Cardiac muscle cell (in vitro differentiated cells and primary cell): Measurements from ENCODE around the gene GRK1. TPM values are rescaled to one million over a fixed set of nuclear protein-coding genes. Genes with fewer than 3 reads are reported as not detected.

Experiments
- DNase-seq, 2 donors: peaks; one replicate each; pipeline versions ENCODE4 v3.0.0 to v3.0.0-alpha.2; 2010 to 2017; ENCODE audit warnings: low read depth in 1 of 2, low spot score in 1 of 2
- H3K27ac ChIP-seq: fragments of 200-600 bp; sonication (generic); 2 replicates; pipeline ENCODE4 v1.5.1; 2016
- H3K27me3 ChIP-seq: fragments of 200-600 bp; sonication (generic); 2 replicates; pipeline ENCODE4 v1.6.0; 2016; ENCODE audit warnings: control low read depth
- H3K36me3 ChIP-seq: fragments of 200-600 bp; sonication (generic); 2 replicates; pipeline ENCODE4 v1.5.1; 2016; ENCODE audit warnings: control low read depth
- H3K4me1 ChIP-seq: fragments of 200-600 bp; sonication (generic); 2 replicates; pipeline ENCODE4 v1.8.1; 2017; ENCODE audit warnings: low read depth, mild to moderate bottlenecking, mixed run types
- H3K4me3 ChIP-seq: fragments of 200-600 bp; sonication (generic); 2 replicates; pipeline ENCODE4 v1.5.1; 2016; ENCODE audit warnings: mild to moderate bottlenecking
- H3K9me3 ChIP-seq: fragments of 200-600 bp; sonication (generic); 2 replicates; pipeline ENCODE4 v1.5.1; 2017; ENCODE audit warnings: low read depth, mild to moderate bottlenecking, control low read depth
- CTCF ChIP-seq: IDR thresholded peaks from 2 replicates; pipeline ENCODE4 v1.5.1; 2012; ENCODE audit warnings: low read depth, mild to moderate bottlenecking, low read length
- polyA plus RNA-seq: library from polyadenylated mRNA; unstranded; fragments of >200 nt; fragmentation: Nextera tagmentation; extraction: Ambion mirVana; gene quantifications from 2 replicates; pipeline ENCODE4 v1.2.1, GENCODE V29; 2016
- total RNA-seq: library from RNA; depleted of rRNA; stranded (reverse); fragments of >200 nt; gene quantifications from 2 replicates; pipeline ENCODE4 v1.2.3, GENCODE V29; 2016

The GRK1 gene
- total and polyA plus RNA-seq, 2 experiments from 2014 or later, result 0.13 to 0.21 TPM

- Histone ChIP-seq H3K4me1 (no peaks in the 10 kb centered on the region), H3K4me3 (no peak overlapping the region), H3K27me3 (no peaks in the 10 kb centered on the region), H3K27ac (no peak overlapping the region), H3K36me3 (peaks cover 10% of the 10 kb centered on the region), H3K9me3 (no peaks in the 10 kb centered on the region)
- no peak for TF ChIP-seq CTCF
- DNase-seq, result no peak
These were observed 36.2 kb upstream of the GRK1 start for GRCh38 chr13:113630804-113631203.

- no peaks in the 10 kb centered on the region for H3K9me3 ChIP-seq
- H3K36me3 ChIP-seq, result peaks cover 17% of the 10 kb centered on the region
- H3K27me3 ChIP-seq, result no peaks in the 10 kb centered on the region
- no peak overlapping the region for H3K27ac ChIP-seq
- DNase-seq, result no peak
- H3K4me1 ChIP-seq, result no peaks in the 10 kb centered on the region
- no peak for TF ChIP-seq CTCF
- no peak overlapping the region for H3K4me3 ChIP-seq
These were observed 35.5 kb upstream of the GRK1 start for GRCh38 chr13:113631341-113632095.

- no peak for DNase-seq
- H3K27ac ChIP-seq, result no peak overlapping the region
- TF ChIP-seq CTCF, result no peak
- no peaks in the 10 kb centered on the region for H3K27me3 ChIP-seq
- H3K4me3 ChIP-seq, result no peak overlapping the region
- no peaks in the 10 kb centered on the region for H3K9me3 ChIP-seq
- H3K36me3 ChIP-seq, result peaks cover 31% of the 10 kb centered on the region
- H3K4me1 ChIP-seq, result no peaks in the 10 kb centered on the region
These were observed 34.1 kb upstream of the GRK1 start for GRCh38 chr13:113632706-113633484.

GRCh38 chr13:113633485-113633873 is 33.5 kb upstream of the GRK1 start:
- no peak for TF ChIP-seq CTCF
- peaks cover 36% of the 10 kb centered on the region for H3K36me3 ChIP-seq
- no peak overlapping the region for H3K4me3 ChIP-seq
- H3K27ac ChIP-seq, result no peak overlapping the region
- no peak for DNase-seq
- H3K4me1 ChIP-seq, result no peaks in the 10 kb centered on the region
- H3K9me3 ChIP-seq, result no peaks in the 10 kb centered on the region
- H3K27me3 ChIP-seq, result no peaks in the 10 kb centered on the region

GRCh38 chr13:113634279-113635047 is 32.6 kb upstream of the GRK1 start:
- Histone ChIP-seq H3K27ac (no peak overlapping the region), H3K9me3 (no peaks in the 10 kb centered on the region), H3K27me3 (no peaks in the 10 kb centered on the region), H3K4me1 (no peaks in the 10 kb centered on the region), H3K4me3 (no peak overlapping the region), H3K36me3 (peaks cover 38% of the 10 kb centered on the region)
- no peak for DNase-seq
- TF ChIP-seq CTCF, result no peak
